ENCODE results near the gene ZNF699.

GRCh38 chr19:9321338-9321737 lies 11.7 kb upstream of the ZNF699 start:
- TF ChIP-seq CTCF (IDR thresholded peaks at IDR 0.05), result no peak
- TF ChIP-seq POLR2A (IDR thresholded peaks at IDR 0.05), result no peak
